B cell (primary cell): ENCODE data around the gene NHSL2.

ENCODE experiments used
- EZH2 ChIP-seq: IDR thresholded peaks from 2 replicates; pipeline ENCODE4 v1.6.1; 2012; ENCODE audit warnings: borderline replicate concordance, low read depth, mild to moderate bottlenecking, moderate library complexity, low read length; ENCODE audit not compliant: insufficient read depth, poor library complexity, severe bottlenecking
- TF ChIP-seq, protein P1 (sequence below): fragments of 200-600 bp; IDR thresholded peaks from one replicate; pipeline ENCODE4 v1.8.0; 2022; ENCODE audit warnings: antibody characterized with exemption, mild to moderate bottlenecking

DNA sequence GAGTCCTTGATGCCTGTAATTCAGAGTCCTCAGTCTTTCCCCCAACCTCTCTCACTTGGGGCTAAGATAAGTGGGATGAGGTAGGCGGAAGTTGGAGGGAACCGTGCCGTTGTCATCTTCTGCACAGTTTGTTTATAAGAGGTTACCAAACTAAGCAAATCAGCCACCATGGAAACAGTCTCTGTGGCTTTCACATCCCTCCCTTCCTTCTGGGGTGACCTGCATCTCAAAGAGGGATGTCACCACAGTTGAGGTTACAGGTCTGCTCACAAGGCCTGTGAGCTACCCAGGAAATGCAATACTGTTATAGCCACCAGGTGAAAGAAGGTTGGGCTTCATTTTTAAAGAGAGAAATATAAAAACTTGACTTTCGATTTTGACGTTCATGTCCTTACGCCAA is 194.8 kb downstream of the NHSL2 start:
- TF ChIP-seq, protein P1, sequence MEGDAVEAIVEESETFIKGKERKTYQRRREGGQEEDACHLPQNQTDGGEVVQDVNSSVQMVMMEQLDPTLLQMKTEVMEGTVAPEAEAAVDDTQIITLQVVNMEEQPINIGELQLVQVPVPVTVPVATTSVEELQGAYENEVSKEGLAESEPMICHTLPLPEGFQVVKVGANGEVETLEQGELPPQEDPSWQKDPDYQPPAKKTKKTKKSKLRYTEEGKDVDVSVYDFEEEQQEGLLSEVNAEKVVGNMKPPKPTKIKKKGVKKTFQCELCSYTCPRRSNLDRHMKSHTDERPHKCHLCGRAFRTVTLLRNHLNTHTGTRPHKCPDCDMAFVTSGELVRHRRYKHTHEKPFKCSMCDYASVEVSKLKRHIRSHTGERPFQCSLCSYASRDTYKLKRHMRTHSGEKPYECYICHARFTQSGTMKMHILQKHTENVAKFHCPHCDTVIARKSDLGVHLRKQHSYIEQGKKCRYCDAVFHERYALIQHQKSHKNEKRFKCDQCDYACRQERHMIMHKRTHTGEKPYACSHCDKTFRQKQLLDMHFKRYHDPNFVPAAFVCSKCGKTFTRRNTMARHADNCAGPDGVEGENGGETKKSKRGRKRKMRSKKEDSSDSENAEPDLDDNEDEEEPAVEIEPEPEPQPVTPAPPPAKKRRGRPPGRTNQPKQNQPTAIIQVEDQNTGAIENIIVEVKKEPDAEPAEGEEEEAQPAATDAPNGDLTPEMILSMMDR, result no peak
- TF ChIP-seq EZH2, result no peak
